Endothelial cell of umbilical vein (primary cell): ENCODE results near the gene CHRNA7.

Source experiments
- EZH2 ChIP-seq: IDR thresholded peaks from 2 replicates; pipeline ENCODE4 v1.6.1; 2012; ENCODE audit warnings: borderline replicate concordance, low read depth, mild to moderate bottlenecking, moderate library complexity, low read length, inconsistent platforms; ENCODE audit not compliant: severe bottlenecking
- FOS ChIP-seq: IDR thresholded peaks from 2 replicates; pipeline ENCODE4 v1.6.1; 2011; ENCODE audit warnings: mild to moderate bottlenecking, low read length, moderate library complexity, borderline replicate concordance; ENCODE audit not compliant: insufficient read depth
- MYC ChIP-seq: IDR thresholded peaks from one replicate; pipeline ENCODE4 v1.6.1; 2011; ENCODE audit warnings: mild to moderate bottlenecking, low read depth, low read length
- POLR2A ChIP-seq: IDR thresholded peaks from 2 replicates; pipeline ENCODE4 v1.6.1; 2012; ENCODE audit warnings: low read depth, mild to moderate bottlenecking, control low read depth, low read length
- POLR2AphosphoS5 ChIP-seq: IDR thresholded peaks from 2 replicates; pipeline ENCODE4 v1.6.1; 2012; ENCODE audit warnings: low read depth, mild to moderate bottlenecking, control low read depth, low read length, moderate library complexity; ENCODE audit not compliant: insufficient read depth
- TF ChIP-seq, protein P1 (sequence below), 2 donors: IDR thresholded peaks; 1 replicate in 1 of 2; 2 replicates in 1 of 2; pipeline ENCODE4 v1.5.1; 2011; ENCODE audit warnings: low read length in 2 of 2, mild to moderate bottlenecking in 2 of 2, moderate library complexity in 2 of 2, control low read depth in 1 of 2, inconsistent platforms in 1 of 2, low read depth in 1 of 2; ENCODE audit not compliant: insufficient read depth in 1 of 2; ENCODE audit errors: extremely low read depth in 1 of 2
- TF ChIP-seq, protein P2 (sequence below): IDR thresholded peaks from 2 replicates; pipeline ENCODE4 v1.6.1; 2011; ENCODE audit not compliant: insufficient read depth, insufficient read length

DNA sequence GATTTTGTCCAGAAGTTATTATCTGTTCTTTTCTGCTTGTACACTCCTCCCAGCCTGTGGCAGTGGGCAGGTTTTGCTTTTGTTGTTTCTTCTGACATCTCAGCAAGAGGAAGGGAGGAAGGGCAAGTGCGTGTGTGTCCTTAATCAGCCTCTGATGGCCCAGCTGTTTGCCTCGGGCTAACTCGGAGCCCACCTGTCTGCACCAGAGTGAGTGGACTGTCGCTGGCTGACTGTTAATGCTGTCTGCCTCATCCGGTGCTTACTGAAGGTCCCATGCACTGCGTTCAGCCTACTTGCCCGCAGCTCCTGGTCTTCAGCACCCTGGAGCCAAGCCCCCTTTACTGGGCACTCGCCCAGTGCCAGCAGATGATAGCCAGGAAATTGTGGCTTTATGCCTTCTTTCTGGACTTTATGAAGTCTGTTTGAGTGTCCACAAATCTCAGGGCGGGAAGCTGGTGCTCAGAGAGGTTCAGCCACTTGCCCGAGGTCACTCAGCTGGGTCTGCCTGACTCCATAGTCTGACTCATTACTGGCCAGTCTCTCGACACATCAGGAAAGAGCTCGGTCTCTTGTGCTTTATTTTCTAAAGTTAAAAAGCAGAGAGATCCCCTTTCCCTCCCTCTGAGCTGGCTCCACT is 89.5 kb downstream of the CHRNA7 start:
- TF ChIP-seq, protein P1, sequence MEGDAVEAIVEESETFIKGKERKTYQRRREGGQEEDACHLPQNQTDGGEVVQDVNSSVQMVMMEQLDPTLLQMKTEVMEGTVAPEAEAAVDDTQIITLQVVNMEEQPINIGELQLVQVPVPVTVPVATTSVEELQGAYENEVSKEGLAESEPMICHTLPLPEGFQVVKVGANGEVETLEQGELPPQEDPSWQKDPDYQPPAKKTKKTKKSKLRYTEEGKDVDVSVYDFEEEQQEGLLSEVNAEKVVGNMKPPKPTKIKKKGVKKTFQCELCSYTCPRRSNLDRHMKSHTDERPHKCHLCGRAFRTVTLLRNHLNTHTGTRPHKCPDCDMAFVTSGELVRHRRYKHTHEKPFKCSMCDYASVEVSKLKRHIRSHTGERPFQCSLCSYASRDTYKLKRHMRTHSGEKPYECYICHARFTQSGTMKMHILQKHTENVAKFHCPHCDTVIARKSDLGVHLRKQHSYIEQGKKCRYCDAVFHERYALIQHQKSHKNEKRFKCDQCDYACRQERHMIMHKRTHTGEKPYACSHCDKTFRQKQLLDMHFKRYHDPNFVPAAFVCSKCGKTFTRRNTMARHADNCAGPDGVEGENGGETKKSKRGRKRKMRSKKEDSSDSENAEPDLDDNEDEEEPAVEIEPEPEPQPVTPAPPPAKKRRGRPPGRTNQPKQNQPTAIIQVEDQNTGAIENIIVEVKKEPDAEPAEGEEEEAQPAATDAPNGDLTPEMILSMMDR (IDR thresholded peaks at IDR 0.05; ENCODE audit: extremely low read depth in 1 of 2, insufficient read depth in 1 of 2, low read depth in 1 of 2, low read length in 2 of 2): no peak
- TF ChIP-seq POLR2A (no peak), EZH2 (no peak), POLR2AphosphoS5 (no peak), MYC (no peak), FOS (no peak)
- TF ChIP-seq, protein P2, sequence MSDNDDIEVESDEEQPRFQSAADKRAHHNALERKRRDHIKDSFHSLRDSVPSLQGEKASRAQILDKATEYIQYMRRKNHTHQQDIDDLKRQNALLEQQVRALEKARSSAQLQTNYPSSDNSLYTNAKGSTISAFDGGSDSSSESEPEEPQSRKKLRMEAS: no peak
